KMS-11 (cell line): ENCODE data around the gene JMJD7.

Source experiments
- H2AFZ ChIP-seq: fragments of 200-600 bp; sonication (generic); 2 replicates; pipeline ENCODE4 v1.6.1; 2016; ENCODE audit warnings: antibody characterized with exemption, mixed run types, low read depth
- H3K27ac ChIP-seq: fragments of 200-600 bp; sonication (generic); 2 replicates; pipeline ENCODE4 v1.6.1; 2016; ENCODE audit warnings: mild to moderate bottlenecking, mixed run types
- H3K27me3 ChIP-seq: fragments of 200-600 bp; sonication (generic); 2 replicates; pipeline ENCODE4 v1.6.1; 2017; ENCODE audit warnings: mild to moderate bottlenecking, low read depth, mixed run types, moderate library complexity; ENCODE audit not compliant: insufficient read depth
- H3K36me3 ChIP-seq: fragments of 200-600 bp; sonication (generic); 2 replicates; pipeline ENCODE4 v1.6.1; 2017; ENCODE audit warnings: mild to moderate bottlenecking, mixed run types; ENCODE audit not compliant: insufficient read depth
- H3K4me1 ChIP-seq: fragments of 200-600 bp; sonication (generic); 2 replicates; pipeline ENCODE4 v1.6.1; 2016; ENCODE audit warnings: mild to moderate bottlenecking, low read depth, mixed run types; ENCODE audit not compliant: poor library complexity, severe bottlenecking
- H3K4me2 ChIP-seq: fragments of 200-600 bp; sonication (generic); 2 replicates; pipeline ENCODE4 v1.7.0; 2016; ENCODE audit warnings: mild to moderate bottlenecking, mixed run types
- H3K4me3 ChIP-seq: fragments of 200-600 bp; sonication (generic); IDR thresholded peaks from 2 replicates; pipeline ENCODE4 v1.6.1; 2017; ENCODE audit warnings: low read depth, low read length, mixed read lengths; ENCODE audit not compliant: insufficient read depth
- H3K79me2 ChIP-seq: fragments of 200-600 bp; sonication (generic); 2 replicates; pipeline ENCODE4 v1.6.1; 2016; ENCODE audit warnings: low read depth, mixed run types; ENCODE audit not compliant: insufficient read depth
- H3K9ac ChIP-seq: fragments of 200-600 bp; sonication (generic); 2 replicates; pipeline ENCODE4 v1.6.1; 2016; ENCODE audit warnings: mild to moderate bottlenecking, mixed run types
- H4K20me1 ChIP-seq: fragments of 200-600 bp; sonication (generic); 2 replicates; pipeline ENCODE4 v1.6.1; 2016; ENCODE audit warnings: mild to moderate bottlenecking, mixed run types; ENCODE audit not compliant: insufficient read depth
- CTCF ChIP-seq: fragments of 200-600 bp; sonication (generic); conservative IDR thresholded peaks from 2 replicates; pipeline ENCODE4 v1.6.1; 2017; ENCODE audit warnings: low read depth, mild to moderate bottlenecking, antibody characterized with exemption, low read length, moderate library complexity, mixed read lengths

JMJD7 gene

GRCh38 chr15:41832875-41833274 is 5.0 kb downstream of the JMJD7 start:
- H3K27ac ChIP-seq, result no peak overlapping the region
- no peaks in the 10 kb centered on the region for H4K20me1 ChIP-seq
- H3K9ac ChIP-seq, result no peak overlapping the region
- H3K4me1 ChIP-seq, result peaks cover 10% of the 10 kb centered on the region
- no peak for TF ChIP-seq CTCF
- H3K4me3 ChIP-seq, result no peak overlapping the region
- no peaks in the 10 kb centered on the region for H3K27me3 ChIP-seq
- no peak overlapping the region for H2AFZ ChIP-seq
- no peaks in the 10 kb centered on the region for H3K79me2 ChIP-seq
- no peak overlapping the region for H3K4me2 ChIP-seq
- H3K36me3 ChIP-seq, result no peaks in the 10 kb centered on the region

GRCh38 chr15:41834096-41834495 is 6.2 kb downstream of the JMJD7 start:
- Histone ChIP-seq H4K20me1 (no peaks in the 10 kb centered on the region), H3K9ac (no peak overlapping the region), H3K36me3 (no peaks in the 10 kb centered on the region), H3K4me3 (no peak overlapping the region), H3K27ac (no peak overlapping the region), H3K4me2 (no peak overlapping the region), H3K79me2 (no peaks in the 10 kb centered on the region), H3K27me3 (no peaks in the 10 kb centered on the region), H2AFZ (no peak overlapping the region), H3K4me1 (peaks cover 4% of the 10 kb centered on the region)
- TF ChIP-seq CTCF, result no peak

- H3K27ac ChIP-seq, result no peak overlapping the region
- no peaks in the 10 kb centered on the region for H3K27me3 ChIP-seq
- H3K4me1 ChIP-seq, result peaks cover 4% of the 10 kb centered on the region
- no peak overlapping the region for H2AFZ ChIP-seq
- no peaks in the 10 kb centered on the region for H3K36me3 ChIP-seq
- H3K79me2 ChIP-seq, result no peaks in the 10 kb centered on the region
- no peak overlapping the region for H3K4me3 ChIP-seq
- no peak overlapping the region for H3K9ac ChIP-seq
- no peak overlapping the region for H3K4me2 ChIP-seq
- no peaks in the 10 kb centered on the region for H4K20me1 ChIP-seq
- TF ChIP-seq CTCF, result no peak
Observed at GRCh38 chr15:41836073-41836472, 8.2 kb downstream of the JMJD7 start.

GRCh38 chr15:41836713-41837454 is 9.0 kb downstream of the JMJD7 start:
- Histone ChIP-seq H4K20me1 (no peaks in the 10 kb centered on the region), H3K4me2 (no peak overlapping the region)

More at GRCh38 chr15:41836713-41837454, 9.0 kb downstream of the JMJD7 start:
- H3K36me3 ChIP-seq, result no peaks in the 10 kb centered on the region
- no peaks in the 10 kb centered on the region for H3K4me1 ChIP-seq
- no peak overlapping the region for H3K9ac ChIP-seq
- no peak for TF ChIP-seq CTCF
- H3K4me3 ChIP-seq, result no peak overlapping the region
- H2AFZ ChIP-seq, result no peak overlapping the region
- no peaks in the 10 kb centered on the region for H3K27me3 ChIP-seq
- H3K79me2 ChIP-seq, result no peaks in the 10 kb centered on the region
- no peak overlapping the region for H3K27ac ChIP-seq
